Suppressor macrophage treated with lipopolysaccharide for 1 hour (primary cell): Measurements from ENCODE around the gene MX1.

Experiments
- DNase-seq, 3 donors: peaks; one replicate each; pipeline ENCODE4 v3.0.0-alpha.2; 2020 to 2022

The MX1 gene, protein sequence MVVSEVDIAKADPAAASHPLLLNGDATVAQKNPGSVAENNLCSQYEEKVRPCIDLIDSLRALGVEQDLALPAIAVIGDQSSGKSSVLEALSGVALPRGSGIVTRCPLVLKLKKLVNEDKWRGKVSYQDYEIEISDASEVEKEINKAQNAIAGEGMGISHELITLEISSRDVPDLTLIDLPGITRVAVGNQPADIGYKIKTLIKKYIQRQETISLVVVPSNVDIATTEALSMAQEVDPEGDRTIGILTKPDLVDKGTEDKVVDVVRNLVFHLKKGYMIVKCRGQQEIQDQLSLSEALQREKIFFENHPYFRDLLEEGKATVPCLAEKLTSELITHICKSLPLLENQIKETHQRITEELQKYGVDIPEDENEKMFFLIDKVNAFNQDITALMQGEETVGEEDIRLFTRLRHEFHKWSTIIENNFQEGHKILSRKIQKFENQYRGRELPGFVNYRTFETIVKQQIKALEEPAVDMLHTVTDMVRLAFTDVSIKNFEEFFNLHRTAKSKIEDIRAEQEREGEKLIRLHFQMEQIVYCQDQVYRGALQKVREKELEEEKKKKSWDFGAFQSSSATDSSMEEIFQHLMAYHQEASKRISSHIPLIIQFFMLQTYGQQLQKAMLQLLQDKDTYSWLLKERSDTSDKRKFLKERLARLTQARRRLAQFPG

GRCh38 chr21:41425954-41426675 is at the start of gene MX1:
Gene MX1, plus strand, starts transcription at chr21:41426239. Its CDS starts 5,832 bp downstream, at chr21:41432071.
- DNase-seq = peak; percentile 93 to 96 (median 94)

GRCh38 chr21:41377715-41378114 is 48.3 kb upstream of the MX1 start:
- DNase-seq = peak in 1 of 3 donors; percentile 1

- peak in 1 of 3 donors; percentile 2 for DNase-seq
These were observed 47.2 kb upstream of the MX1 start for GRCh38 chr21:41378849-41379248.

DNA sequence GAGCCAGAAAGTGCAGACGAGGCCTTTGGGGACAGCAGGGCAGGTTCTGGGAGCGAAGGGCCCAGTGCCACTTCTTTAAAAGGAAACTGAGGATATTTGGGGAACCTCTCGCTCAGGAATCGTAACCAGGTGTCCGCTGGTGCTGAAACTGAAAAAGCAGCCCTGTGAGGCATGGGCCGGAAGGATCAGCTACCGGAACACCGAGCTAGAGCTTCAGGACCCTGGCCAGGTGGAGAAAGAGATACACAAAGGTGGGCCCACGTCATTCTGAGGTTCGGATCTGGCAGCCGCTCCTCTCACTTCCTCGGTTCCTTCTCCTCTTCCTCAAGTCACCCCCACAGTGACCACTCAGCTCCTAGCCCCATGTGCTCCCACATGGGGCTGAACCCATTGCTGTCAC is 46.1 kb upstream of the MX1 start:
- DNase-seq = no peak

GRCh38 chr21:41381731-41382130 is 44.3 kb upstream of the MX1 start:
- DNase-seq = peak in 1 of 3 donors; percentile 29

DNA sequence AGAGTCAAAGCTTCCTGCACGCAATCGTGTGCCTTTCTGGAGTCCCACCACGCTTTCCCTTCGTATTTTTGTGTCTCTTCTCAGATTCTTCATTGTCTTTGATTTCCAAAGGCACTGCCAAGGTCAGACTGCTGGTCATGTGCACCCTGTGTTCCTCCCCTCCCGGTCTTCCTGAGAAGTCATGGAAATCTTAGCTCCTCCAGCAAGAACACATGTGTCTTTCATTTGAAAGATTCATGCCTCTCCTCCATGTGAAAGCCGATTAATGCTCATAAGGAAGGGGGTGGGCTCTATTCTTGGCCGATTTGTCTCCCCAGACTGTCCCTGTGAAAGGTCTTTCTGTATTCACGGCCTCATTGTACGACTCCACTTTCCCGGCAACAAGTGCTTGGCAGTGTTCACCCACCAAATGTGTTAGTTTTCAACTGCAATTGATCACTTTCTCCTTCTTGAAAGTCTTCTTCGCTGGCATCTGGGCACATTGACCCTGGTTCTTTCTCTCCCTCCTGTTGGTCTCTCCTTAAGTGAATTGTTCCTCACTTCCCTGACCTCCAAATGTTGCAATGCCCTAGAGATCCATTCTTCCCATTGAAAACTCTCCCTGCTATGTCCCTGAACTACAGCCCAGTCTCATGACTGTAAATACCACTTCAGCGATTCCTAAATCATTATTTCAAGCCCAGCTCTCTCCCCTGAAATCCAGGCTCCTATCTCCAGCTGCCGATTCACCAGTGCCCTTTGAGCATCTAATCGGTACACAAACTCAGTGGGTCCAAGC is 38.8 kb upstream of the MX1 start:
- DNase-seq = no peak

GRCh38 chr21:41387824-41388223 is 38.2 kb upstream of the MX1 start:
- DNase-seq = no peak

- no peak for DNase-seq
These were observed 37.8 kb upstream of the MX1 start for GRCh38 chr21:41388259-41388658.

- no peak for DNase-seq
These were observed 35.9 kb upstream of the MX1 start for GRCh38 chr21:41390043-41390639.

DNA sequence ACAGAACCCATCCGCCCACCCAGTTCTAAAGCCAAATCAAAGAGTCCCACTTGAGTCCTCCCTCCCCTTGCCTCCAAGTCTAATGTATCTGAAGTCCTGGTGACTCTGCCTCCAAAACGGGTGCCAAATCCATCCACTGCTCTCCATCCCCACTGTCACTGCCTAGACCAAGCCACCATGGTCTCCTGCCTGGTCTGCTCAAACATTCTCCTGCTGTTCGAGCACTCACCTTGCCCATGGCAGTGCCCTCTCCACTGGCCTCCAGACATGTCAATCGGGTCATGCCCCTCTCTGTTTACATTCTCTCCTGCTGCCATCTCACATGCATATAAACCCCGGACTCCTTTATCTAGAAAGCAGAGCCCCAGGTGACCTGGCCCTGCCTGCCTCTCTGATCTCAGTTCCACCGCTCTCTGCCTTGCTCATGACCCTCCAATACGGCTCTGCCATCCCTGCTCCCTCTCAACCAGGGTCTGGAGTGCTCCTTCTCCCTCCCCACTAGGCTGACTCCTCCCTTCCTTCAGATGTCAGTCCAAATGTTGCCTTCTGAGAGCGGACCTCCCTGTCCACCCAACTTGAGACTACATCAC is 32.1 kb upstream of the MX1 start:
- DNase-seq = no peak

GRCh38 chr21:41396558-41397075 is 29.4 kb upstream of the MX1 start:
- DNase-seq = peak; percentile 71 to 74 (median 72)

DNA sequence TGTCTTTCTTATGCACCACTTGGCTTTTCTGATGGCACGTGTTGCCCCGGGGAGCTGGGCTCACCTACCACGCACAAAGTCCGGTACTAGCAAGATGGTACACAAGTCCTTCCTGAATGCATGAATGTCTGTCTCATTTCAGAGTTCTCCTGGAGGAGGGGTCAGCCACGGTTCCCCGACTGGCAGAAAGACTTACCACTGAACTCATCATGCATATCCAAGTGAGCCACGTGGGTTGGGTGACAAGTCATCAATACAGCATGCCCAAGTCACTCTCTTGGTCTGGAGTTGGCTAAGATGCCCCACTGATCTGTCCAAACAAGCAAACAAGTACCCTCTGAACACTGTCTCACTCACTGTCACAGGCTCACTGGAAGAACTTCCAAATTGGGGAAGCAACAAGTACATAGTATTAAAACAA is 28.6 kb upstream of the MX1 start:
- DNase-seq = peak; percentile 50 to 70 (median 61)

GRCh38 chr21:41398251-41398650 is 27.8 kb upstream of the MX1 start:
- no peak for DNase-seq

DNA sequence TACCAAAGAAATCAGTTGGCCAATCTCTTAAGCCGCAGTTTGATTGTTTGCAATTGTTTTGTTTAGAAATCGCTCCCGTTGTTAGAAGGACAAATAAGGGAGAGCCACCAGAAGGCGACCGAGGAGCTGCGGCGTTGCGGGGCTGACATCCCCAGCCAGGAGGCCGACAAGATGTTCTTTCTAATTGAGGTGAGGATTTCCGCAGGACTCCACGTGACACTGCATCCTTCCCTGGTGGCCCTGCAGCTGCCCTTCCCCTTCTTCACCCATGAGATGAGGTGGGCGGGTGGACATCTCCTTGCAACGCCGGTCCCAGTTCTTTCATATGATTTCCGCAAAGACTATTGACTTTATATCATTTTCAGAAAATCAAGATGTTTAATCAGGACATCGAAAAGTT is 27.2 kb upstream of the MX1 start:
- no peak for DNase-seq

GRCh38 chr21:41399246-41399800 is 26.7 kb upstream of the MX1 start:
- no peak for DNase-seq

DNA sequence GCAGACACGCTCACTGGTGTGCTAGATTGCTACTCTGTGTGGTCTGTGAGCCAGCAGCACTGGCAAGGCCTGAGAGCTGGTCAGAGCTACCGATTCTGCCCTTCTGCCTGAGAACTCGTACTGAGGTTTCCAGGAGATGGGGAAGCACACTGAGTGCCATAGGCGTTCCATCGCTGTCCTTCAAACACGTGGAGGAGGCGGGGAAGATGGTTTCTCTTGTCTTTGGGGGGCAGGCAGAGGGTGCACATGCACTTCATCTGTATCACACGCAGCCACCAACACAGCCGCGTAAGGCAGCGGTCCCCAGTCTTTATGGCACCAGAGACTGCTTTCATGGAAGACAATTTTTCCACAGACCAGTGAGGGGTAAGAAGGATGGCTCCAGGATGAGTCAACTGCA is 23.8 kb upstream of the MX1 start:
- DNase-seq = no peak

DNA sequence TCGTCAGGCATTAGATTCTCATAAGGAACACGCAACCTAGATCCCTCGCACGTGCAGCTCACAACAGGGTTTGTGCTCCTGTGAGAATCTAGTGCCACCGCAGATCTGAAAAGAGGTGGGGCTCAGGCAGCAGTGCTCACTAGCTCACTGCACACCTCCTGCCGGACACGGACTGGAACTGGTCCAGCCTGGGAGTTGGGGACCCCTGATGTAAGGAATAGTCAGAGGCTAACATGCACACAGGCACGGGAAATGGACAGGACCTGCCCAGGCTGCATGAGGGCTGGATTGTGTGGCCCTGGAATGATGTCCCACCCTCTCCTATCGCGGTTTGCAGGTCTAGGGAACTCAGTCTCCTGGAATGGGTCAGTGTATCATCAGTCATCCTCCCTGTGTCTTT is 23.2 kb upstream of the MX1 start:
- DNase-seq = no peak

DNA sequence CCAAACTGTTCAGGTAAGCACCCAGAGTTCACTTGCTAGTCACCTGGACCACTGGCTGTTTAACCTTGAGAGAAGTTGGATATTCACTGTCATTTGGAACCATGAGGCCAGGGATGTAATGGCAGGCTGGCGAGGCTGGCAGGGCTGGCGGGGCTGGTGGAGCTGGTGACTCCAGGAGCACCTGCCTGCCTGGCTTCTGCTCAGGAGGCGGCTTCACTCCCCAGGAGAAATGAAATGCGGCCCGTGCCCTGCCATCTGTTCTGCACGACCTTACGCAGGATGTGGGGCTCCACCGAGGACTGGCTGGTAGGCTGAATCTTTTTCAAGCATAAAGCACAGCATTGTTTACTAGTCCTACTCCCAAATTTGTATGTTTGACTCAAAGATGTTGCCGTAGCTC is 22.7 kb upstream of the MX1 start:
- no peak for DNase-seq

GRCh38 chr21:41403966-41404365 is 22.1 kb upstream of the MX1 start:
- no peak for DNase-seq

DNA sequence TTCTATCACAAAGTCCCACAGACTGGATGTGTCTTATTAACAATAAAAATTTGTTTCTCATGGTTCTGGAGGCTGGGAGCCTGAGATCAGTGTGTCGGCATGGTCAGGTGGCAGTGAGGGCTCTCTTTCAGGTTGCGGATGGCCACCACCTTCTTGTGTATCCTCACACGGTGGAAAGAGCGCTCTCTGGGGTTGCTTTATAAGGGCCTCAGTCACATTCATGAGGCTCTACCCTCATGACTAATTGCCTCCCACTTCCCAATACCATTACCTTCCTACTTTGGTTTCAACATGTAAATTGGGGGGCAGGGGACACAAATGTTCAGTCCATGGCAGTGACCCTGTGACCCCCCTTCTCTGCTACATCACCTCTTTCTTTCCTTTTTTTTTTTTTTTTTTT is 20.7 kb upstream of the MX1 start:
- DNase-seq = peak; percentile 51 to 58 (median 53)

- peak; percentile 92 to 94 (median 94) for DNase-seq
These were observed 19.7 kb upstream of the MX1 start for GRCh38 chr21:41406340-41406739.
